Activated CD8-positive, alpha-beta memory T cell treated with anti-CD3 and anti-CD28 coated beads for 1 hour (primary cell): ENCODE measurements around the gene ZBTB20.

Experiments
- DNase-seq, 2 donors: peaks; one replicate each; pipeline ENCODE4 v3.0.0-alpha.2; 2020; ENCODE audit warnings: low read depth in 1 of 2; ENCODE audit errors: extremely low read depth in 1 of 2

ZBTB20 gene

DNA sequence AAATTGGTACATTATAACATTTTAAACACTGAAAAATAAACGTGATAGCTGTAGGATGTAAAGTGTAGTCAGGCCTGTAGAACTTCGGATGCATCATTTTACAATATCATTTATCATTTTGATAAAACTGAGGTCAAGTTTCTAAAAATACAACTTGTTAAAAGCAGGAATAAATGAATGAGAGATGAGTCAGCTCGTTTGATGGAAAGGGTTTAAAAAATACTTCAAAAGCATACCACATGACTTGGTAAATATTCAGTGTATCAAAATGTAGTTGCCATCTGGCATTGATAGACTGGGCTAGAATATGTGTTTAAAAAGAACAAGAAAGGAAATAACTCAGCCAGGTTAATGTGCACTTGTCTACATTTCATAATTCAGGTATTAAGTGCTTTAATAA, 496.3 kb downstream of the ZBTB20 start:
- DNase-seq: no peak

DNA sequence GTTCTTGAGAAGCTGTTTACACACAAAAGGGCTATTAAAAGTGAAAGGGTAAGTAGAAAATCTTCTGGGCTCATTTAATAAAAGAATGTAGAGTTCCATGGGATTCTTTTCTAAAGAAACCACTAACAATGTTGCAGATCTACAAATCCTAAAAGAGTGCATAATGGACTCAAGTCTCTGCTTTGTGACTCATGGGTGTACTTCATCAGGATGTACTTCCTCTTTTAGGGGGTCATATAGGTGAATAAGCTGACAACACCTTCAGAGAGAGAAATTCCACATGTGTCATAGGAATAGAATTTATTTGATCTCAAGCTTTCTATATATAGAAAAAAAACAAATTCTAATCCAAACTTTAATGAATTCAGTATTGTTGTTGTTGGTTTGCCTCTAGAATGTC, 497.8 kb downstream of the ZBTB20 start:
- no peak for DNase-seq

DNA sequence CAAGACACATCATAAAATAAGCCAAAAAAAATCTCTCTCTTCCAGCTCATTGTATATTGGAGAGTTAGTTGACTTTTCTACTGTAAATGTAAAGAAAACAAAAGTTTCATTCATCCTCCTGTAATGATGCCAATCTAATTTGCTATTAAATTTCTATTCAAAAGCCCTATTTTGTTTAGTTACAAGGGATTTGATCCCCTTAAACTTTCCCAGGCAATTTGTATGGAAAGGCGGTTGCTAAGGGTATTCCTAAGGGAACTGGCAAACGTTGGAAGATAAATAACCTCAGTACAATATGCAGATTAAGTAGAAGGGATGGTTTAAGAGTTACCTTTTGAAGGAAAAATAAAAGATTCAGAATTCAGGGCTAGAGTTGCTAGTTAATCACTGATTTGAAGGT, 500.6 kb downstream of the ZBTB20 start:
- DNase-seq: no peak

DNA sequence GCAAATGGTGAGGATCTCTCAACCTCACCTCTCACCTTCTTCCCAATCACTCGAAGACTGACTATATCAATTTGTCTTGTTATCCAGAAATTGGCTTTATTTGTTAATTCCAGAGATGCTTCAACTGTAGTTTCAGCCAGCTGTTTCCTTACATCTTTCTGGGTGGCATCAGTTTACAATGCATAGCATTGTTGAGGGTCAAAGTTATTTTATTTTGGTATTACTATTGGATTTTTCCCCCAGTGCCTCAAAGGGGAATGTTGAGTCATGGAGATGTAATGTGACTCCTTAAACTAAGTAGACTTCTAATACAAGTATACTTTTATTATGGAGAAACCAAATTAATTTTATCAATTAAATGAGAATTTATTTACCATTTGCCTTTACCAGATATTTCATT, 501.7 kb downstream of the ZBTB20 start:
- no peak for DNase-seq

DNA sequence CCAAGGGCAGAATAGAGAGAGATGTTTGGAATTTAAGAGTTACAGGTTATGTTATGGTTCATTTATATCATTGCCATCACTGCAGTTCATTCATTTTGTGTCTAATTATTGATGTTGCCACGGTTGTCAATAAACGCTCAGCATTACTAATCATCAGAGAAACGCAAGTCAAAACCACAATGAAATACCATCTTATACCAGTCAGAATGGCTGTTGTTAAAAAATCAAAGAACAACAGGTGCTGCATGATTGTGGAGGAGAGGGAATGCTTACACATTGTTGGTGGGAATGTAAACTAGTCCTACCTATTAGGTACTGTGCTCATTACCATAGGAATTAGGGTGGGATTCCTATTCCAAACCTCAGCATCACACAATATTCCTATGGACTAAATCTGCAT, 502.7 kb downstream of the ZBTB20 start:
- DNase-seq: no peak

DNA sequence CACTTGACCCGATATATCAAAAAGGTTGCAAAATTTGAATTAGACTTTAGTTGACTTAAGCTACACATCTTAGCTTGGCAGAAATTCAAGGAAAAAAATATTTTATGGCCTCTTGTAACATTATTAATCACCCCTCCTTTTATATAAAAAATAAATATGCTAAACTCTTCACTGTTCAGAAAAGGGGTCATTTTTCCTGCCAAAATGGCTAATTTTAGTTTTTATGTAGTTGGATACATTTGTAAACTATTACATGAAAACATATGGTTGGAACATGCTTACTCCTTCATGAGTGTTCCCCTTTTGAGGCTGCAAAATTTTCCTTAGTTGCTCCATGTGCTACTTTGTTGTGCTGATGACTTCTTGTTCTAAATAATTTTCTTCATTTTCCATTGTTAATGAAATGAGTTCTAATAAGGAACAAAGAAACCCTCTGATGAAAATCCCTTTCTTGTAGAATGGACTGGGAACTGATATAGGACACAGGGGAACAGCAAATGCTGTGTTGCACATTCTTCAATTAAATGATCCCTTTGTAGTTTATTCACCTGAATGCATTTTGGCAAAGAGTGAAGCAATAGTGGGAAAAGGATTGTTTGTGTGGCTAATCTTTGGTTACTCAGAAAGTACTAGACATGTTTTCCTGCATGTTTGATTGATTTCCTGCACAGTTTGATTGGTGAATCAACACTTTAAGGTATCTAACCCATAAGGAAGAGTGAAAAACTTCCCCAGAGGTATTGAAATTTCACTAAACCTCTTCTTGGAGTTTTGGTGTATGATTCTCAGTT, 503.9 kb downstream of the ZBTB20 start:
- no peak for DNase-seq

DNA sequence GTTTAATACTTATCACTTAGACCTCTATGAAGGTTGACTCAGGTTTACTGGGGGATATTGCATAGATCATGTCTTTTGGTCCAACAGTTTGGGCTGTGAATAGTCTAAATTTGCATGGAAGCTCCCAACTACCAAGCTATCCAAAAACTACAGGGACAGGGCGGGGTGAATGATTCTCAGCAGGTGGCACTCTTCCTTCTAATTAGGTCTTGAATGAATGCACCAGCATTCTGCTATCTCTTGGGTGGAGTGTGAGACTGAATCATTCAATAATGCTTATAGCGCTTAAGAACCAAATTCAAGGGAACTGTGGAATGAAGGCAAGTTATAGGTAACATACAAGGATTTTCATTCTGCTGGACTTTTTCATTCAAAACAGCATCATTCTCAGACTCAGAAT, 507.0 kb downstream of the ZBTB20 start:
- DNase-seq: no peak

GRCh38 chr3:114639171-114639570, 507.9 kb downstream of the ZBTB20 start:
- DNase-seq: no peak

- no peak for DNase-seq
Observed at GRCh38 chr3:114635878-114636277, 511.2 kb downstream of the ZBTB20 start.

- DNase-seq: no peak
Observed at GRCh38 chr3:114634635-114635034, 512.5 kb downstream of the ZBTB20 start.

DNA sequence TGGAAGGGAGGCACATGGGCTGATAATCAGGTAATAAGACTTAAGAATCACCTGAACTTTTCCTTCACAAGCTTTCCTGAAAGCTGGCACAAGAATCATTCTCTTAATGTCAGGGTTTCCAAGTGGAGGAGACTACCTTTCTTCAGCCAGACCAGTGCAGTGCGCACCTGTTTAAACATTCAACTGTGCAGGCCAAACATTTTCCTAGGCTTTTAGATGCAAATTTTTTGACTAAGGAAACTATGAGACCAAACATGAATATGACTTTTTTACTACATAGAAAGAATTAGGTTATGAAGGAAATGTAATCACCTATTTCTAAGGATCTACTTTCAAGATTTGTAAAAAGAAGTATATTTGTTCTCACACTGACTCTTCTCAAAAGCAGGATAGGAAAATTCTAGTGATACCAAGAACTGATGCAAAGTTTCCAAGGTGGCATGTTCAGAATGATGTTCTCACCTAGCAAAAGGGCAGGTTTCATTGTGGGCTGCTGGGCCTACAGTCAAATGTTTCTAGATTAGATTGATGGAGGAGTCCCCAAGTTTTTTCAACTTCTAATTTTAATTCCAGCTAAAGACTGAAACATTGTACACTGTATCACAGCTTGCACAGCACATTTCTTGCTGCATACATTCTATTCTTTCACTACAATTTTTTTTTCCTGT, 514.2 kb downstream of the ZBTB20 start:
- DNase-seq: no peak

DNA sequence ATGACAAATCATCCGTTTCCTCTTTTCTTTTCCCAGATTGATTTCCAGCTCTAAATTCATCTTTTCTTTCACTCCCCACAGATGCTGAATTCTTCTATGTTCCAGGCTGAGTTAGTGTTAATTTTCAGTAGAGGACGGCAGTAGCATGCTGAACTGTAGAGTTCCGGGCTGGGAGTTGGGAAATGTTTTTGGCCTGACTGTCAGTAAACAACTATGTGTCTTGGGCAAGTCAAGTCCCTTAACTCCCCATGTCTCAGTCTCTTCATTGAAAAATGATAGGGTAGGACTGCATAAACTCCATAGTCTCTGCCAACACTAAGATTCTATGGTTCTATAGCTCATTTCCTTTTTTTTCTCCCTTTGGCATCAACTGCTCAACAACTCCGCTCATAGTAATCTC, 519.3 kb downstream of the ZBTB20 start:
- DNase-seq: no peak

GRCh38 chr3:114626751-114627150, 520.3 kb downstream of the ZBTB20 start:
- no peak for DNase-seq

- DNase-seq: no peak
Observed at GRCh38 chr3:114624571-114625181, 522.4 kb downstream of the ZBTB20 start.

DNA sequence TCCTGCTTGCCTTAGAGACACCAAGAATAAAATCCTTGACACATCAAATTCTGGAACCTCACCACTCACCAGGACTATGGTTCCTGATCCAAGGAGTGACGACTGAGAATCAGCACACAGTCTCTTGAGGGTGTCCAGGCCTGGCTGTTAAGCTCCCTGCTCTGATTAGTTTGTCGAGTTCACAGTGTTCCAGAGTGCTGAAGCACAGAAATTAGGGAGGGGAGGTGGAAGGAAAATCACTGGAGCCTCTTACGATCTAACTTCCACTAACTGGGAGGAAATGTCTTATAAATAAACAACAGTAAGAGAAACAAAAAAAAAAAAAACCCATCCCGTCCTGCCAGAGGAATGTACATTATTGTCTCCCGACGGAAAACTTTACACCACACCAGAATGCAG, 523.0 kb downstream of the ZBTB20 start:
- DNase-seq: no peak

GRCh38 chr3:114623420-114624046, 523.6 kb downstream of the ZBTB20 start:
- DNase-seq: no peak

DNA sequence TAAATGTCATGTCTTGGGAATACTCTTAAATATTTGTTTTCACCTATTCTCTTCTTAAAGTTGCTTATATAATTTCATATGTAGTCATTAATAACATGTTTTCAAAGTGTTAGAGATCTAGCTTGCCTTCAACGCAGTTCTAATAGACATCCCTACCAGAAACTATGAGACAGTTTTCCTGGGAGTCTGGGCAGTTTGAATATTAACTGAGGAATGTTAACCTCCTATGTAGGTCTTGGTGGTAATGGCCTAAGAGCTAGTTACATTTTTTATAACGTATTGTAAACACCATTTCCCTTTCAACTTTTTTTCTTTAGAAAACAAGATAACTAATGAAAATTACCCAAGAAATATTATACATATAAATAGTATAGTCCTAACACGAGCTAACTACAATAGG, 525.1 kb downstream of the ZBTB20 start:
- DNase-seq: no peak

DNA sequence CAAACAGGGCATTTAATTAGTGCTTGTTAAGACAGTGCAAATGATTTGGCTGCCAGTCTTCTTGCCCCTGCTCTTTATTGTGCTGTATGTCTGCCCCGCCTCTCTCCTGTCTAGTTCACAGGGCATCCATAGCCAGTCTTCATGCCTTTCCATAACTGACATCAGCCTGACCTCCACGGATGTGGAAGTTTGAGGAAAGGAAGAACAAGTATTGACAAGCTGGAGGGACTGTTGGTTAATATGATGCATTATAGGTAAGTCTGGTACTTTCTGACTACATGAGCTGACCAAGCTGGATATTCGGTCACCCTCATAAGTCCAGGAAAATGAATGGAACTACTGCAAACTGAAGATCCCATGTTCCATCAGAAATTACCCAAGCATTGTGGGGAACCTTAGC, 527.3 kb downstream of the ZBTB20 start:
- DNase-seq: no peak

DNA sequence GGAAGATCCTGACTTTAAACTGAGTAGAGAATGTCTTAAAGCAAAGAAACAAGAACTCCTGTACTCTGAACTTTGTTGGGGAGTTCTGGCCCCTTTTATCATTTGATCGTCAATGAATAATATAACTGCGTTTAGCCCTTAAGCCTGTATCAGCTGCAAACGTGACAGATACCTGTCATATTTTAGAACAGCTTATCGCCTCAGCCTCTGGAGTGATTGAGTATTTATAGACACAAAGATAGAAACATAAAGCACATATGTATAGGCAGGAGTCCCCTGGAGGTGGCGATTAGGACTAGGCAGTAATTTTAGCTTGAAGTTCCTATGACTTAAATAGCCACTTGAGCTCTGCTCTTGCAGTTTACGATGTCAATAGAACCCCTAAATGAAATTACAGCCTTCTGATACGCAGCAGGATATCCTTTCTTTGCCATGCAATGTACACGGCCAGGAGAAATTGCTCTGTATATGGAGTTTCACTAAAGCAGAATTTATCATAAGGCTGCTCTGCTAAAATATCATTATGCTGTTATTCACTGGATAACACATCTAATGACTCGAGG, 531.5 kb downstream of the ZBTB20 start:
- DNase-seq: no peak

- DNase-seq: no peak
Observed at GRCh38 chr3:114609973-114610630, 537.0 kb downstream of the ZBTB20 start.

- no peak for DNase-seq
Observed at GRCh38 chr3:114608293-114608692, 538.8 kb downstream of the ZBTB20 start.
